ENCODE measurements around the gene FCHSD2. TPM values are rescaled to one million over a fixed set of nuclear protein-coding genes. Genes with fewer than 3 reads are reported as not detected.
"Not testable (repeated sequence)": the region's sequence is repeated elsewhere in the genome, so short reads cannot be mapped to it uniquely, and the experiment has no call there.

The FCHSD2 gene
- total RNA-seq, 1 experiment from 2014 or later = 22.6 TPM

- H3K4me3 ChIP-seq = peak overlapping the region; percentile 28; the same call in 1 of the 2 replicates
- no peaks in the 10 kb centered on the region for H4K20me1 ChIP-seq (ENCODE audit: insufficient read depth)
- H3K9me2 ChIP-seq (ENCODE audit: insufficient read depth) = no peaks in the 10 kb centered on the region
- H3K36me3 ChIP-seq (ENCODE audit: low read depth) = no peaks in the 10 kb centered on the region
- intact Hi-C loops (cut with micrococcal nuclease; ENCODE audit: unreplicated experiment) = no loop called here
- H3K4me2 ChIP-seq = peak overlapping the region; percentile 58
- H3K4me1 ChIP-seq (replicated peaks; ENCODE audit: insufficient read depth) = peaks cover 25% of the 10 kb centered on the region
- peak; percentile 21 to 78 for DNase-seq
- no peak overlapping the region for H2AFZ ChIP-seq
- H3K79me2 ChIP-seq (ENCODE audit: low read depth) = no peaks in the 10 kb centered on the region
- H3K27ac ChIP-seq = peak overlapping the region; percentile 54
- peaks cover 27% of the 10 kb centered on the region; the same call in 1 of the 2 replicates for H3F3A ChIP-seq (ENCODE audit: insufficient read depth, low read depth)
- no peaks in the 10 kb centered on the region for H3K27me3 ChIP-seq (ENCODE audit: insufficient read depth, low read depth)
- ChIA-PET CTCF (no interaction called here), POLR2A (ENCODE audit: unreplicated experiment) (interaction anchor here (0.5 to 0.8 kb wide), 3 partner anchors 104 to 242 kb away, joined by 5 to 8 read pairs (median 6); no protein-coding TSS in a partner anchor)
- no peak for TF ChIP-seq CTCF (conservative IDR thresholded peaks at IDR 0.05)
- TF ChIP-seq EZH2 (IDR thresholded peaks at IDR 0.05; ENCODE audit: low read depth) = no peak
- no TSS peak for BruUV-seq (replicated peaks)
- peaks cover 6% of the 10 kb centered on the region; the same call in 1 of the 2 replicates for H3K9me3 ChIP-seq (ENCODE audit: insufficient read depth, low read depth)
Measured at GRCh38 chr11:73072935-73073481, 69.1 kb downstream of the FCHSD2 start.

- H2AFZ ChIP-seq = no peak overlapping the region
- H3K36me3 ChIP-seq (ENCODE audit: low read depth) = no peaks in the 10 kb centered on the region
- H3K79me2 ChIP-seq (ENCODE audit: low read depth) = no peaks in the 10 kb centered on the region
- H3K27me3 ChIP-seq (ENCODE audit: insufficient read depth, low read depth) = no peaks in the 10 kb centered on the region
- no peak overlapping the region for H3K27ac ChIP-seq
- BruUV-seq (replicated peaks) = no TSS peak
- intact Hi-C loops (cut with micrococcal nuclease; ENCODE audit: unreplicated experiment) = no loop called here
- ChIA-PET POLR2A (ENCODE audit: unreplicated experiment) (no interaction called here), CTCF (no interaction called here)
- no peaks in the 10 kb centered on the region for H3K9me2 ChIP-seq (ENCODE audit: insufficient read depth)
- H3K4me1 ChIP-seq (replicated peaks; ENCODE audit: insufficient read depth) = peaks cover 25% of the 10 kb centered on the region
- H4K20me1 ChIP-seq (ENCODE audit: insufficient read depth) = no peaks in the 10 kb centered on the region
- H3K9me3 ChIP-seq (ENCODE audit: insufficient read depth, low read depth) = no peaks in the 10 kb centered on the region
- TF ChIP-seq EZH2 (IDR thresholded peaks at IDR 0.05; ENCODE audit: low read depth) = no peak
- TF ChIP-seq CTCF (conservative IDR thresholded peaks at IDR 0.05) = no peak
- no peak overlapping the region for H3K4me2 ChIP-seq
- DNase-seq = no peak
- no peak overlapping the region for H3K4me3 ChIP-seq
- peaks cover 27% of the 10 kb centered on the region; the same call in 1 of the 2 replicates for H3F3A ChIP-seq (ENCODE audit: insufficient read depth, low read depth)
Measured at GRCh38 chr11:73070653-73071052, 71.5 kb downstream of the FCHSD2 start.

GRCh38 chr11:73061857-73062424 is 80.2 kb downstream of the FCHSD2 start:
- H3K79me2 ChIP-seq (ENCODE audit: low read depth); H3K36me3 ChIP-seq (ENCODE audit: low read depth); CTCF ChIA-PET; POLR2A ChIA-PET (ENCODE audit: unreplicated experiment); H3F3A ChIP-seq (ENCODE audit: insufficient read depth, low read depth); H3K9me2 ChIP-seq (ENCODE audit: insufficient read depth); intact Hi-C loops (cut with micrococcal nuclease; ENCODE audit: unreplicated experiment); BruUV-seq (replicated peaks); H3K9me3 ChIP-seq (ENCODE audit: insufficient read depth, low read depth); H3K27me3 ChIP-seq (ENCODE audit: insufficient read depth, low read depth); H3K4me3 ChIP-seq; H4K20me1 ChIP-seq (ENCODE audit: insufficient read depth); H2AFZ ChIP-seq; H3K27ac ChIP-seq; H3K4me1 ChIP-seq (replicated peaks; ENCODE audit: insufficient read depth); DNase-seq; H3K4me2 ChIP-seq: not testable (repeated sequence)

- H3K4me3 ChIP-seq; H3K9me2 ChIP-seq (ENCODE audit: insufficient read depth); BruUV-seq (replicated peaks); H3F3A ChIP-seq (ENCODE audit: insufficient read depth, low read depth); H3K27ac ChIP-seq; H3K9me3 ChIP-seq (ENCODE audit: insufficient read depth, low read depth); H3K79me2 ChIP-seq (ENCODE audit: low read depth); DNase-seq; H3K36me3 ChIP-seq (ENCODE audit: low read depth); H3K4me1 ChIP-seq (replicated peaks; ENCODE audit: insufficient read depth); POLR2A ChIA-PET (ENCODE audit: unreplicated experiment); intact Hi-C loops (cut with micrococcal nuclease; ENCODE audit: unreplicated experiment); CTCF ChIA-PET; H3K27me3 ChIP-seq (ENCODE audit: insufficient read depth, low read depth); H3K4me2 ChIP-seq; H4K20me1 ChIP-seq (ENCODE audit: insufficient read depth); H2AFZ ChIP-seq: not testable (repeated sequence)
Measured at GRCh38 chr11:73061434-73061833, 80.7 kb downstream of the FCHSD2 start.

Measured in PC-9 (cell line).